GM21717 (cell line): ENCODE results near the gene TULP4.
"Not testable (repeated sequence)": the region's sequence is repeated elsewhere in the genome, so short reads cannot be mapped to it uniquely, and the experiment has no call there.

Experiments
- ATAC-seq: cut with Tn5 transposase; IDR thresholded peaks from one replicate; pipeline ENCODE4 v1.9.1; 2021; ENCODE audit warnings: mild to moderate bottlenecking, moderate library complexity; ENCODE audit not compliant: unreplicated experiment

Gene TULP4

DNA sequence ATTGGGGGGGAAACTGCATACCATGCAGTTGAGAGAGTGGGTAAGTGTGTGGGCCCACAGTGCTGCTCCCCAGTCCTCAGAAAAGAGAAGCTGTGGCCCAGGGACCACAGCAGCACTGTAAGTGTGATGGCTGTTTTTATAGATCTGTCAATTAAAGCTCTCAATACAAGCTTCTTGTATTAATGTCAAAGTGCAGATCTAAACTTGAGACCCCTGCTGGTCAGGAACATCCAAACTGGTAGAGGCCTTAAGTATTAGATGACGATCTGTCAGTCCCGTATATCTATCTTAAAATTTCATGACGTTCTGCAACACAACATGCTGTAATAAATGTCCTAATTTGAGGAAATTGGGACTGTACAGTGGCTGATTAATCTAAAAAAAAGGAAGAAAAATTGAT is 74.8 kb downstream of the TULP4 start:
- no peak for ATAC-seq

DNA sequence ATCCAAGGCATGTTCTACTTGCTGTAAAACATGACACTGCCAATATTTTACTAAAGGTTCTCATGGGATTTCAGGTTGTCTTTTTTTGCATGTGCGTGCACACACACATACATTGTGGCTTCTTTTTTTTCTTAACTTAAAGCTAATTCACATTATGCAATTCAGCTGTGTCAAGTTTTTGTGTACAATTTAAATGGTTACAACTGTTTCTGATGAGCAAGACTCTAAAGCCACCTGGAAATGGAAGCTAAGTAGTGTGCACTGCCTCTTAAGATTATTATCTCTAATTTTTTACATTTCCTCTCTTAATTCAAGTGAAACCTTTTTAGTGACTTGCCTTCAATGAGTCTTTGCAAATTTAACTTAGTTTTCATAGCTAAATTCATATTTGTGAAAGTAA is 75.3 kb downstream of the TULP4 start:
- ATAC-seq: no peak

DNA sequence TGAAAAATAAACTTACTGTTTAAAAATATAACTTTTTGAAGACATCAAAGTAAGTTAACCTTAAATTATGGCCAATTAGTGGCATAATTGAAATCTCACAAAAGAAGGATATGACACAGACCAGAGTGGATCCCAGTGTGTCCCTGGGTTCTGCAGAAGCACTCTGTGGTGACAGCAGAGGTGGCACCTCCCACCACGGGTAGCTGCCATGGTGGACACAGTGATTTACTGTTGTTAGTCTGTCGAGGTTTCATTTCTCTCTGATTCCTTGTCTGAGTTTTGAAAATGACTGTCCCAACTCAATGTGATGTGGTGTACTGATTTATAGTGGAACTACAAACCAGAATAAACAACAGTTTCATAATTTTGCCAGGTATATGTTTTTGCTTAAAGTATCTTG is 76.5 kb downstream of the TULP4 start:
- ATAC-seq: no peak

GRCh38 chr6:158389193-158389919 is 77.1 kb downstream of the TULP4 start:
- ATAC-seq: no peak

GRCh38 chr6:158391276-158391675 is 79.0 kb downstream of the TULP4 start:
- no peak for ATAC-seq

DNA sequence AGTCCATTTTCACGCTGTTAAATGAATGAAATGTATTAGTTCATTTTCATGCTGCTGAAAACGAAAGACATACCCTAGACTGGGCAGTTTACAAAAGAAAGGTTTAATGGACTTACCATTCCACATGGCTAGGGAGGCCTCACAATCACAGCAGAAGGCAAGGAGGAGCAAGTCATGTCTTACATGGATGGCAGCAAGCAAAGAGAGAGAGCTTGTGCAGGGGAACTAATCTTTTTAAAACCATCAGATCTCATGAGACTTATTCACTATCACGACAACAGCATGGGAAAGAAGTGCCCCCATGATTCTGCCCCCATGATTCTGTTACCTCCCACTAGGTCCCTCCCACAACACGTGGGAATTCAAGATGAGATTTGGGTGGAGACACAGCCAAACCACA is 79.7 kb downstream of the TULP4 start:
- ATAC-seq: not testable (repeated sequence)

DNA sequence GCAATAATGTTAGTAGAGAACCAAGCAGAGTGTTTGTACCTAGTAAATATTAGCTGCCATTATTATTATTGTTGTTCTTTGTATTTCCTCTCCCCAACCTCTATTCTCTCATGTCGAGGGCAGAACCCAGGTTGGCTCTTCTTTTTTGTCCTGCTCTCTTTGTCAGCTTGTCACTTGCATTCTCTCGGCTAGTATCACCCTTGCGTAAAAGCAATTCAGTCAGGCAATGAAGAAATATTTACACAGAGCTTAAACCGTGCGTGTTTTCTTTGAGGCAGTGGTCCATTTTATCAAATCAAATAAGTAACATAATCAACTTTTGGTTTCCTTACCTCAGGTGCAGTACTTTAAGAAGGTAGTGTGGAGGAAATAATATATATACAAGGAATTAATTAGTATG is 83.9 kb downstream of the TULP4 start:
- ATAC-seq: no peak

DNA sequence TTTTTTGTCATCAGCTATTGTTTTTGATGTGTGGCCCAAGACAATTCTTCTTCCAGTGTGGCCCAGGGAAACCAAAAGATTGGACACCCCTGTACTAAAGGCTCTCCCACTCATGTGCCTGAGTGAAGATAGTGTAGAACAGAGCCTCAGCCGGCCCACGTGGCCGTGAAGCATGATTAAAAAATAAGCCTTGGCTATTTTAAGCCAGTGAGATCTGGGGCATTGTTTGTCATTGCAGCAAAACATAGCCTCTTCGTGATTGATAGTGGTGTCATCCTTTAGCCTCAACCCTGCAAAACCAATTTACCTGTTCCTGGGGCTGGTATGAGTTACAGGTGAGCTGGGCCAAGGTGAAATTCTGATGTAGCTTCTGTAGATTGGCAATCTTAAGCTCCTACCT is 85.3 kb downstream of the TULP4 start:
- ATAC-seq: no peak

- ATAC-seq: no peak
Measured at GRCh38 chr6:158398252-158399024, 86.2 kb downstream of the TULP4 start.

DNA sequence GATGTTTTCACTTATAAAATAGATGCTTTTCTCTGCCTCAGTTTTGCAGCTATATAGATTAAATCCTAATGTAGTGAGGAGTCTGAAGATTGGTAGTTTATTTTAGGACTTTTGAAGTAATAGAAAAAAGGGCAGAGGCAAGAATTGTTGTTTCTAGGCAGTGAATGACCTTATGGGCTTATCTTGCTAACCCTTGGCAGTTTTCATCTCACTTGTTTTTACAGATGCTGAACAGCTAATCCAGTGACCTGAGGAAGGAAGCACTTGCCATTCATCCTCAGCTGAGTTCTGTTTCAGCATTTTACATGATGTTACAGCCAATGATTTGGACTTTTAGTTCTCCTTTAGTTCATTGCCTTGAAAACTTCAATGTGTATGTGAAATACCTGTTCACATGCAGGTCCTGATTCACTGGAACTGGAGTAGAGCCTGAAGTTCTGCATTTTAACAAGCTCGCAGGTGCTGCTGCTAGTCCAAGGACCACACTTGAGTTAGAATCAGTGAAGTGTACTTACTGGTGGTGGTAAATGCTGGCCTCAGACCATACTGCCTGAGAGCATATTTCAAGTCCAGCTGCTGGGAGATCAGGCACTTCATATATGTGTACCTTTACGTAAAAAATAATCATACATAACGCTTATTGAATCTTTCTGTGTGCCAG is 86.9 kb downstream of the TULP4 start:
- no peak for ATAC-seq

DNA sequence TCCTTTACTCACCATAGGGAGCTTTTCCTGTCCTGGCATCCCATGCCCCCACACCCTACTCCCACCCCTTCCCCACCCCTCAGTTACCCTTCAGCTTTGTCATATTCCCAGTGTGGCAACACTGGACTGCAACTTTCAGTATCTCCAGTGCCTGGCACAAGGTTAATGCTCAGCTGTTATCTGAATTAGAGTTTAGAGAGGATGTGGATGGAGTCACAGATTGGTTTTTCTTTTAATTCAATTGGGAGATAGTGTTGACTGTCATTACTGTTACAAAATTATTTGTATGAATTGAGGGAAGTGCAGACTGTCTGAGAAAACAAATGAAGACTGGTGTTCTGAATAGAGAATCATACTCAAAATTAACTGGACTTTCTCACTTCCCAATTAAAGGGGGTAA is 89.9 kb downstream of the TULP4 start:
- ATAC-seq: no peak

- ATAC-seq: not testable (repeated sequence)
Measured at GRCh38 chr6:158405321-158405831, 93.1 kb downstream of the TULP4 start.

DNA sequence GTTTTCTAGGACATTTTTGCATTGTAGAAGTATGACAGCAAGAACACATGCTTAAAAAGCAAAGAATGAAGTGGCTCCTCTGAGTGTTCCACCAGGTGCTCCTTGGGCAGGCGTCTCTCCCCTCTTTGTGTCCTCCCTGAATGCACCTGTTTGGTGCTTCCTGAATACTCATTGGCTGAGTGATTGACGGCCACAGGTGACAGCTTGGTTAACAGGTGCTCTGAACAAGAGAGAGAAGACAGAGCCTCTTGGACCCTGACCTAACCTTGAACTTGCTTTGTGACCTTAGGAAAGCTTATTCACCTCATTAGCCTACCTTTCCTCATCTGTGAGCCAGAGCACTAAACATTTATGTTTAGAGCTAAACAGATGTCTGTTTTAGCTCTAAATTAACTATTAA is 93.7 kb downstream of the TULP4 start:
- ATAC-seq: no peak

- no peak for ATAC-seq
Measured at GRCh38 chr6:158406736-158407135, 94.5 kb downstream of the TULP4 start.

DNA sequence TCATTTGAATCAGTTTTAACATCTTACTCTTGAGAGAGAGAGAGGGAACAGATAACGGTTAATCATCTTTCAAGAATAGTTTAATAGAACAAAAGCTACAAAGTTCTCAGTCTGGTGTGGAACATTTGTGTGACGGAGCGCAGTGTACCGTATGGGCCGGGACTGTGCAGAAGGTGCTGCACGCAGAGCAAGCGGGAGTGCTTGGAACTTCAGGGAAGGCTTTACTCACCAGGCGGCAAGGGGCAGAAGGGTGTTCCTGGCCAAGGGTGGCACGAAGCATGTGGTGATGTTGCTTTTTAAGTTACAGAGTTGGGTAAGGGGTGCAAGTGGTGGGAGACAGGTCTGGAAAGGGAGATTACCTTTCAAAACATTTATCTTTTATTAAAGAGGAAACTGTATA is 95.7 kb downstream of the TULP4 start:
- no peak for ATAC-seq

GRCh38 chr6:158408552-158409130 is 96.4 kb downstream of the TULP4 start:
- no peak for ATAC-seq

DNA sequence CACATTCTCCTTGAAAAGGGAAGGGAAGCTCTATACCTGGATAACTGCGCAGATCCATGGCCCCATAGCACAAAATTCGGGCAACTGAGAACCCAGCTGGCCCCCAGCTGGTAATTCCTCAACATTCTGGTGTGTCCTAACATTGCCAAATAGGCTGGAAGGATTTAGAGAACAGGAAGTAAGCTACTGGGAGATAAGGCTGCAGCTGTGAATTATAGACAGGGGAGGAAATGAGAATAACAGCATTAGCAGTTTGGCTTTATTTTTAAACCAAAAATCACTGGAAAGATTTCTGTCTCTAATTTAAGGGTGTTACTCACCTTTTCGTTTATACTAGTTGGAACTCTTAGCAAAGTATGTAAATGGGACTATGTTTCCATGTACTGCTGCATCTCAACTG is 97.2 kb downstream of the TULP4 start:
- no peak for ATAC-seq

GRCh38 chr6:158410784-158411183 is 98.5 kb downstream of the TULP4 start:
- ATAC-seq: no peak

GRCh38 chr6:158411998-158412397 is 99.7 kb downstream of the TULP4 start:
- no peak for ATAC-seq

DNA sequence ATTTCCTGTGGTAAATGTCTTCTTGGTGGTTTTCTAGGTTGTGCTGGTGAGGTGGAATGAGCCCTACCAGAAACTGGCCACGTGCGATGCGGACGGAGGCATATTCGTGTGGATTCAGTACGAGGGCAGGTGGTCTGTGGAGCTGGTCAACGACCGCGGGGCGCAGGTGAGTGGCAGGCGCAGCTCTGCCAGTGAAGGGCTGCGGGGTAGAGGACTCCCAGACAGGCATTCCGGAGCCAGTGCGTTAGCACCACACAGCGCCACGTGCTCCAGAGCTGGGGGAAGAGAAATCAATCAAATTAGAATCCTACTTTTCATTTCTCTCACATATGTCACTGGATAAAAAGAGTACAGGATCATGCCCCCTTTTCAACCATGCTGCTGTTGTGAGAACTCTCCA is 100.8 kb downstream of the TULP4 start:
- no peak for ATAC-seq

DNA sequence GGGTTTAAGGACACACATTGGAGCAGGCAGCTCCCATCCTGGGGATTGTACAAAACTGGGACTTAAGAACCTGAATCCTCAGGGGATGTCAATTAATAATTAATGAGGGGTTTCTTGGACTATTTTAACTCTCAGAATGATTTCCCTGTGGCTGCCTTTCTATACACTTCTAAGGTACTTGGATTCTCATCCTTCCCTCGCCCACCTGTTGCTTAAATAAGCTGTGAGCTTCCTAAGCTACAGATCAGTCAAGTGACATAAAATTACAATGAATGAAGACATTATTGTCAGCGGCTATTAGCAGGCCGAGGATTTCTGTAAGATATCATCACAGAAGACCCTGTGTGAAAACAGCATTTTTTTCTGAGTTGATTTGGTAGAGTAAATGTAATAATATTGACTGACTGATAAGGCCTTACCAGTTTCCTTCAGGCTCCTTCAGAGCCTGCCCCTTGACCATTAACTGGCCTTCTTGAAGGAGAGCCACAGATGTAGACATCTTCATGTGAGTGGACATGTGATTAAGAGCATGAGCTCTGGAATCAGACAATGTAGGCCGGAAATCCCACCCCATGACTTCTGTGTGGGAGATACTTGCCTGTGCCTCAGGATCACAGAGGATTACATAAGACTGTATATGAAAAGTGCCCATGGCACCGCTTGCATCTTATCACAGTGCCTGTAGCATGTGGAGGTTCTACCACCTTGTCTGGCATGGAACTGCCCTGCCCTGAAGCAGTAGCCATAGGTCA is 101.7 kb downstream of the TULP4 start:
- ATAC-seq: no peak
